H1 (cell line): ENCODE results near the gene MBNL1. TPM values are rescaled to one million over a fixed set of nuclear protein-coding genes. Genes with fewer than 3 reads are reported as not detected.

Source experiments
- CTCF ChIA-PET: fragments of 300-600 bp; sonication (Branson Sonifier 250); formaldehyde crosslinking; loops from one replicate; lab custom pipeline; 2021; ENCODE audit not compliant: partially characterized antibody; lab: Charles Lee
- POLR2A ChIA-PET: fragments of 300-600 bp; sonication (Branson Sonifier 250); formaldehyde crosslinking; loops from one replicate; lab custom pipeline; 2021; ENCODE audit warnings: inconsistent platforms; ENCODE audit not compliant: partially characterized antibody; lab: Charles Lee
- DNase-seq, 2 experiments: peaks; one replicate each; pipeline versions ENCODE4 v3.0.0 to v3.0.0-alpha.2; 2010 to 2022; ENCODE audit warnings: low spot score in 2 of 2, low read depth in 1 of 2, mixed read lengths in 1 of 2
- FAIRE-seq: peaks from 2 replicates; lab custom pipeline; 2011; peaks lifted over from hg19 to GRCh38; lab: Jason Lieb, UNC
- H2AFZ ChIP-seq: 2 replicates; pipeline ENCODE4 v1.8.1; 2012; ENCODE audit warnings: low read length, inconsistent platforms
- H2AK5ac ChIP-seq: 2 replicates; pipeline ENCODE4 v1.6.1; 2013; ENCODE audit warnings: low read depth, low read length
- H2BK120ac ChIP-seq: replicated peaks from 2 replicates; pipeline ENCODE3; 2013; ENCODE audit warnings: low read depth, low read length, inconsistent platforms
- H2BK12ac ChIP-seq: 2 replicates; pipeline ENCODE4 v1.6.1; 2013; ENCODE audit warnings: low read depth, low read length
- H2BK15ac ChIP-seq: 2 replicates; pipeline ENCODE4 v1.6.1; 2013; ENCODE audit warnings: low read length
- H2BK20ac ChIP-seq: 2 replicates; pipeline ENCODE4 v1.6.1; 2013; ENCODE audit warnings: low read length
- H2BK5ac ChIP-seq: 2 replicates; pipeline ENCODE4 v1.6.1; 2013; ENCODE audit warnings: low read depth, low read length
- H3K14ac ChIP-seq: 2 replicates; pipeline ENCODE4 v1.6.1; 2013; ENCODE audit warnings: inconsistent platforms; ENCODE audit not compliant: insufficient read length
- H3K18ac ChIP-seq: 2 replicates; pipeline ENCODE4 v1.6.1; 2013; ENCODE audit warnings: low read length; ENCODE audit errors: extremely low read depth
- H3K23ac ChIP-seq: 2 replicates; pipeline ENCODE4 v1.6.1; 2013; ENCODE audit warnings: inconsistent platforms; ENCODE audit not compliant: insufficient read length
- H3K23me2 ChIP-seq: 2 replicates; pipeline ENCODE4 v1.6.1; 2013; ENCODE audit warnings: low read depth, low read length
- H3K27ac ChIP-seq: 2 replicates; pipeline ENCODE4 v1.6.1; 2011; ENCODE audit warnings: low read depth, low read length, inconsistent platforms
- H3K27me3 ChIP-seq, 4 experiments: replicated peaks in 1 of 4; 1 replicate in 1 of 4; 2 replicates in 3 of 4; pipeline versions ENCODE4 v1.6.1 to v1.8.1; 2011 to 2013; ENCODE audit warnings: low read length in 3 of 4, mild to moderate bottlenecking in 3 of 4, inconsistent platforms in 2 of 4, mixed read lengths in 2 of 4, moderate library complexity in 1 of 4; ENCODE audit not compliant: control insufficient read depth in 3 of 4, insufficient read depth in 3 of 4; ENCODE audit errors: extremely low read depth in 1 of 4
- H3K36me3 ChIP-seq, 4 experiments: 2 replicates each; pipeline versions ENCODE4 v1.6.1 to v1.8.1; 2011 to 2013; ENCODE audit warnings: mild to moderate bottlenecking in 4 of 4, low read length in 3 of 4, moderate library complexity in 2 of 4, control low read depth in 1 of 4, inconsistent platforms in 1 of 4; ENCODE audit not compliant: insufficient read depth in 4 of 4, control insufficient read depth in 2 of 4
- H3K4ac ChIP-seq: replicated peaks from 2 replicates; pipeline ENCODE3; 2013; ENCODE audit warnings: low read length, low read depth, mixed read lengths, inconsistent platforms; ENCODE audit not compliant: insufficient read length
- H3K4me1 ChIP-seq, 4 experiments: replicated peaks in 1 of 4; 1 replicate in 1 of 4; 2 replicates in 3 of 4; pipeline versions ENCODE4 v1.6.1 to v1.8.1; 2011 to 2013; ENCODE audit warnings: low read length in 3 of 4, inconsistent platforms in 2 of 4, mixed read lengths in 1 of 4; ENCODE audit not compliant: insufficient read depth in 4 of 4, control insufficient read depth in 3 of 4
- H3K4me2 ChIP-seq, 2 experiments: 2 replicates each; pipeline versions ENCODE4 v1.6.1 to v1.8.1; 2011 to 2013; ENCODE audit warnings: low read depth in 2 of 2, low read length in 2 of 2, control low read depth in 1 of 2, inconsistent platforms in 1 of 2, mild to moderate bottlenecking in 1 of 2; ENCODE audit not compliant: insufficient read depth in 1 of 2
- H3K4me3 ChIP-seq, 4 experiments: fragments of 200-600, 300-600 bp in 1 of 4; sonication (generic), shearing (Covaris generic), sonication (Bioruptor Twin) in 1 of 4; 2 replicates each; pipeline versions ENCODE4 v1.5.1 to v1.8.1; 2011 to 2016; ENCODE audit warnings: low read length in 4 of 4, low read depth in 3 of 4, control low read depth in 2 of 4, inconsistent platforms in 2 of 4, mild to moderate bottlenecking in 2 of 4, mixed read lengths in 1 of 4, moderate library complexity in 1 of 4; ENCODE audit not compliant: insufficient read depth in 2 of 4; ENCODE audit errors: extremely low read depth in 1 of 4
- H3K56ac ChIP-seq: replicated peaks from 2 replicates; pipeline ENCODE3; 2013; ENCODE audit warnings: low read depth, mild to moderate bottlenecking, mixed read lengths, low read length, inconsistent platforms; ENCODE audit not compliant: insufficient read length
- H3K79me1 ChIP-seq: 2 replicates; pipeline ENCODE4 v1.6.1; 2013; ENCODE audit warnings: low read depth, low read length, control low read depth
- H3K79me2 ChIP-seq, 2 experiments: 2 replicates each; pipeline versions ENCODE4 v1.6.1 to v1.8.1; 2012 to 2013; ENCODE audit warnings: low read length in 2 of 2, mild to moderate bottlenecking in 2 of 2, inconsistent platforms in 1 of 2; ENCODE audit not compliant: insufficient read depth in 2 of 2, control insufficient read depth in 1 of 2
- H3K9ac ChIP-seq, 4 experiments: replicated peaks in 1 of 4; 1 replicate in 1 of 4; 2 replicates in 3 of 4; pipeline versions ENCODE4 v1.6.1 to v1.8.1; 2011 to 2013; ENCODE audit warnings: low read depth in 3 of 4, low read length in 3 of 4, control low read depth in 2 of 4, mild to moderate bottlenecking in 2 of 4, moderate library complexity in 2 of 4, inconsistent platforms in 1 of 4; ENCODE audit errors: extremely low read depth in 1 of 4
- H3K9me3 ChIP-seq, 2 experiments: 2 replicates each; pipeline versions ENCODE4 v1.6.1 to v1.8.1; 2012 to 2013; ENCODE audit warnings: mild to moderate bottlenecking in 2 of 2, moderate library complexity in 2 of 2, control low read depth in 1 of 2, inconsistent platforms in 1 of 2, low read depth in 1 of 2, low read length in 1 of 2, mixed read lengths in 1 of 2; ENCODE audit not compliant: insufficient read depth in 2 of 2
- H4K20me1 ChIP-seq, 2 experiments: replicated peaks in 1 of 2; 2 replicates each; pipeline versions ENCODE3 to v1.8.1; 2011 to 2013; ENCODE audit warnings: inconsistent platforms in 2 of 2, low read length in 2 of 2, mild to moderate bottlenecking in 1 of 2; ENCODE audit not compliant: insufficient read depth in 2 of 2, control insufficient read depth in 1 of 2
- H4K5ac ChIP-seq: 2 replicates; pipeline ENCODE4 v1.6.1; 2013; ENCODE audit warnings: low read length, low read depth, mixed read lengths, inconsistent platforms; ENCODE audit not compliant: insufficient read length
- H4K8ac ChIP-seq: 2 replicates; pipeline ENCODE4 v1.8.0; 2013; ENCODE audit warnings: mild to moderate bottlenecking, moderate library complexity, low read length, inconsistent platforms; ENCODE audit not compliant: insufficient read depth; ENCODE audit errors: extremely low read depth
- H4K91ac ChIP-seq: replicated peaks from 2 replicates; pipeline ENCODE3; 2013; ENCODE audit warnings: low read length, mixed read lengths, inconsistent platforms; ENCODE audit not compliant: insufficient read length
- ASH2L ChIP-seq: fragments of 200-600, 300-600 bp; sonication (generic); IDR thresholded peaks from one replicate; pipeline ENCODE4 v1.7.1; 2017; ENCODE audit warnings: low read length
- CTBP2 ChIP-seq: IDR thresholded peaks from 2 replicates; pipeline ENCODE4 v1.7.0; 2011; ENCODE audit warnings: borderline replicate concordance, mild to moderate bottlenecking, moderate library complexity, mixed read lengths, low read length; ENCODE audit not compliant: insufficient read depth, insufficient read length
- EZH2 ChIP-seq: fragments of 200-600 bp; sonication (generic); IDR thresholded peaks from 2 replicates; pipeline ENCODE4 v1.7.1; 2012; ENCODE audit warnings: low read depth, mild to moderate bottlenecking, moderate library complexity, low read length, inconsistent platforms; ENCODE audit not compliant: severe bottlenecking
- GTF2F1 ChIP-seq: IDR thresholded peaks from 2 replicates; pipeline ENCODE4 v1.6.1; 2012; ENCODE audit warnings: low read depth, low read length, improper control_type of control experiment, borderline replicate concordance
- JUND ChIP-seq: IDR thresholded peaks from 2 replicates; pipeline ENCODE4 v1.6.1; 2011; ENCODE audit warnings: mild to moderate bottlenecking, improper control_type of control experiment, low read length
- NANOG ChIP-seq: IDR thresholded peaks from 2 replicates; pipeline ENCODE4 v1.6.1; 2011; ENCODE audit warnings: low read length, low read depth, mild to moderate bottlenecking, inconsistent platforms; ENCODE audit not compliant: insufficient read depth, poor library complexity, severe bottlenecking
- NRF1 ChIP-seq: IDR thresholded peaks from 2 replicates; pipeline ENCODE4 v1.6.1; 2011; ENCODE audit warnings: mild to moderate bottlenecking, low read depth, low read length, improper control_type of control experiment
- SP1 ChIP-seq: IDR thresholded peaks from 2 replicates; pipeline ENCODE4 v1.6.1; 2011; ENCODE audit warnings: low read depth, low read length
- SP4 ChIP-seq: IDR thresholded peaks from 2 replicates; pipeline ENCODE4 v1.6.1; 2012; ENCODE audit warnings: low read length, inconsistent platforms
- SUZ12 ChIP-seq: fragments of 200-600 bp; sonication (generic); IDR thresholded peaks from 2 replicates; pipeline ENCODE4 v1.6.1; 2012; ENCODE audit warnings: mild to moderate bottlenecking, inconsistent platforms, low read length, moderate library complexity, mixed read lengths
- WGBS, 2 experiments: shearing (Covaris generic) in 1 of 2; methylation state at CpG; one replicate each; pipeline versions ENCODE4 v1.1.6 to v1.1.7; 2013 to 2015; ENCODE audit warnings: low lambda C conversion rate in 2 of 2, mixed read lengths in 2 of 2, inconsistent platforms in 1 of 2, low coverage in 1 of 2, missing lambda C conversion rate in 1 of 2; ENCODE audit not compliant: insufficient replicate concordance in 2 of 2, insufficient coverage in 1 of 2, insufficient read length in 1 of 2; ENCODE audit errors: extremely low coverage in 1 of 2, missing lambda C conversion rate in 1 of 2; 5-methylcytosine and 5-hydroxymethylcytosine counted together
- polyA plus RNA-seq, 7 experiments: library from polyadenylated mRNA; depleted of rRNA in 3 of 7; stranded (reverse) in 5 of 7; unstranded in 2 of 7; fragments of >200 nt in 5 of 7; fragments of 200-250 nt in 2 of 7; gene quantifications; 1 replicate in 5 of 7; 2 replicates in 1 of 7; 4 replicates in 1 of 7; pipeline versions ENCODE4 v1.2.1 to v1.2.3, GENCODE V29; 2011 to 2013; ENCODE audit warnings: missing spikeins in 2 of 7, mixed read lengths in 2 of 7
- total RNA-seq: library from RNA; stranded (reverse); fragmentation: NEBNext Ultra II Directional; extraction: Animal tissue kit (Norgen Biotek cat#: 25700); gene quantifications from 2 replicates; pipeline ENCODE4 v1.2.1, GENCODE V29; 2021
- TF ChIP-seq, protein P1 (sequence below): IDR thresholded peaks from 2 replicates; pipeline ENCODE4 v1.6.1; 2012; ENCODE audit warnings: inconsistent platforms

Gene MBNL1
- total and polyA plus RNA-seq, 2 of the 8 experiments (the other 6 are each of a cell fraction or from before 2014, with no cell fraction given), result 5.0 to 16.4 TPM

DNA sequence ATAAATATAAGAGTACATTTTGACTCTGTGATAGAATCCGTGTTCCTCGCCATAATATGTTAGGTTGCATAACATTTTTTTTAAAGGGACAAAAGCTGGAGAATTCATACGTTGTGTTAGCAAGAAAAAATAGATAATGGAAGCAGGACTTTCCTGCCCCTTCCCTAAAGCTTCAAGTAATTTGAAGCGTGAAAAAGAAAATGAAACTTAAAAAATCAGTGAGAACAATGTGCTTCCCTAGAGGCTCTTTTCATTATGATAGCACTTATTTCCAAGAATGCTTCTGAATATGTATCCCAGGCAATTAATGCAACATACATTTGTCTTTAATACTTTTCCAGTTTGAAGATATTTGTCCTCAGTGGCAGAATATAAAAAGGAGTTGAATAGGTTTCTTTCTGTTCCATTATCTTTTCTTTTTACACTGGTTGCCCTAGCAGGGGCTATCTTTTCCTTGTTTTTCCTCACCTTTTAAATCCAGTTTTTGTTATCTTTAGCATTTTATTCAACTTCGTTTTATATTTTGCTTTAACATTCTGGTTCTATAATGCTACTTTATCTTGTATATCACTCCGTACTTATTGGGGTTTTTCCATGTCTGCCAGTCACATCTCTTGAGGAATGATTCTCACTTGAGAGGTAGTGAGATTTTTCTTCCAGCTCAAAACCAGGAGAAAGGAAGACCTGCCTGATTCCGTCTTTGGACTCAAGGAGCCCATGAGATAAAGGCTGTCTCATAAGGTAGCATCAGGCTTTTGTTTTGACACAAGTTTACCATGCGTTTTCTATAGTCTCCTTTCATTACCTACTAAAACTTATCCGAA lies 113.8 kb downstream of the MBNL1 start:
- no peak for DNase-seq
- no peak overlapping the region for H3K27ac ChIP-seq
- CTCF ChIA-PET, result interaction anchor here (0.6 to 1.1 kb wide), 6 partner anchors 13 to 310 kb away, joined by 3 to 4 read pairs (median 3); no protein-coding TSS in a partner anchor
- TF ChIP-seq SP1 (no peak), CTBP2 (no peak), JUND (no peak), EZH2 (no peak), ASH2L (no peak), NANOG (no peak), SUZ12 (no peak), SP4 (no peak), NRF1 (no peak), GTF2F1 (no peak)
- TF ChIP-seq, protein P1, sequence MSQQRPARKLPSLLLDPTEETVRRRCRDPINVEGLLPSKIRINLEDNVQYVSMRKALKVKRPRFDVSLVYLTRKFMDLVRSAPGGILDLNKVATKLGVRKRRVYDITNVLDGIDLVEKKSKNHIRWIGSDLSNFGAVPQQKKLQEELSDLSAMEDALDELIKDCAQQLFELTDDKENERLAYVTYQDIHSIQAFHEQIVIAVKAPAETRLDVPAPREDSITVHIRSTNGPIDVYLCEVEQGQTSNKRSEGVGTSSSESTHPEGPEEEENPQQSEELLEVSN, result no peak

More for the DNA sequence above, 113.8 kb downstream of the MBNL1 start:
- no peaks in the 10 kb centered on the region for H3K9me3 ChIP-seq
- H3K9ac ChIP-seq, result peak overlapping the region in 1 of 4 experiments; percentile 49; a peak in 1 of 7 replicates
- no peak overlapping the region for H2BK12ac ChIP-seq
- no peak overlapping the region for H2BK20ac ChIP-seq
- no peak overlapping the region for H4K8ac ChIP-seq
- POLR2A ChIA-PET, result interaction anchor here (0.6 kb wide), 1 partner anchor 8 kb away, joined by 3 read pairs; no protein-coding TSS in a partner anchor
- WGBS, 2 experiments, result 84% methylated on average over 9 of the region's 9 CpGs; no CpG with 5 or more reads in 1 of the 2 experiments
- H2AFZ ChIP-seq, result no peak overlapping the region
- H3K18ac ChIP-seq, result no peak overlapping the region
- no peak overlapping the region for H3K4me2 ChIP-seq
- peaks cover 0 to 19% (median 1%) of the 10 kb centered on the region in 4 experiments; a peak in 3 of 7 replicates for H3K4me1 ChIP-seq
- no peak overlapping the region for H4K5ac ChIP-seq
- H4K20me1 ChIP-seq, result peaks cover 0 to 2% of the 10 kb centered on the region in 2 experiments
- H2BK120ac ChIP-seq, result no peak overlapping the region
- H3K23me2 ChIP-seq, result no peaks in the 10 kb centered on the region
- no peak for FAIRE-seq
- H2AK5ac ChIP-seq, result no peak overlapping the region
- no peak overlapping the region for H4K91ac ChIP-seq
- no peaks in the 10 kb centered on the region for H3K27me3 ChIP-seq
- H3K4ac ChIP-seq, result no peak overlapping the region
- peaks cover 0 to 30% of the 10 kb centered on the region in 2 experiments; a peak in 2 of 4 replicates for H3K79me2 ChIP-seq
- H3K36me3 ChIP-seq, result no peaks in the 10 kb centered on the region
- no peak overlapping the region for H2BK5ac ChIP-seq
- no peak overlapping the region for H2BK15ac ChIP-seq
- H3K79me1 ChIP-seq, result no peaks in the 10 kb centered on the region
- H3K23ac ChIP-seq, result no peak overlapping the region
- no peak overlapping the region for H3K4me3 ChIP-seq
- no peak overlapping the region for H3K14ac ChIP-seq
- H3K56ac ChIP-seq, result no peak overlapping the region
